Omental fat pad (tissue), 4 donors: ENCODE data around the gene NDUFS2. TPM values are rescaled to one million over a fixed set of nuclear protein-coding genes. Genes with fewer than 3 reads are reported as not detected.

Experiments used
- ATAC-seq: fragments of 150-250 bp; one replicate; pipeline ENCODE4 v1.9.1; 2016; ENCODE audit warnings: mild to moderate bottlenecking, moderate library complexity; ENCODE audit not compliant: low FRiP score
- DNase-seq: peaks from one replicate; pipeline ENCODE4 v3.0.0-alpha.2; 2019; ENCODE audit warnings: low spot score
- CTCF ChIP-seq, 3 donors: fragments of 450-650 bp; IDR thresholded peaks; one replicate each; pipeline ENCODE4 v1.5.1; 2016 to 2017; ENCODE audit warnings: antibody characterized with exemption in 3 of 3, mild to moderate bottlenecking in 3 of 3, moderate library complexity in 2 of 3
- total RNA-seq, 4 donors: library from RNA; depleted of rRNA; stranded (reverse); fragments of >200 nt; gene quantifications; one replicate each; pipeline ENCODE4 v1.1.0, GENCODE V29; 2016

NDUFS2 gene
- total RNA-seq, 4 donors from 2014 or later = 89.4 to 136 (median 122) TPM

- no peak for TF ChIP-seq CTCF (IDR thresholded peaks at IDR 0.05)
- ATAC-seq = no peak
- DNase-seq = no peak
Observed at GRCh38 chr1:161214369-161214768, 12.2 kb downstream of the NDUFS2 start.

- no peak for DNase-seq
- TF ChIP-seq CTCF (IDR thresholded peaks at IDR 0.05) = no peak
- peak; percentile 11 for ATAC-seq
Observed at GRCh38 chr1:161215076-161215475, 12.9 kb downstream of the NDUFS2 start, which contains the start of gene FCER1G. FCER1G (plus strand) TSS chr1:161215295; CDS start chr1:161215322, 27 bp downstream.

GRCh38 chr1:161216945-161217712 is 15.0 kb downstream of the NDUFS2 start:
- TF ChIP-seq CTCF (IDR thresholded peaks at IDR 0.05) = no peak
- peak; percentile 72 for ATAC-seq
- DNase-seq = no peak

- no peak for ATAC-seq
- no peak for DNase-seq
- TF ChIP-seq CTCF (IDR thresholded peaks at IDR 0.05) = no peak
Observed at GRCh38 chr1:161217831-161218230, 15.7 kb downstream of the NDUFS2 start.

GRCh38 chr1:161218301-161219077 is 16.3 kb downstream of the NDUFS2 start:
- ATAC-seq = no peak
- no peak for TF ChIP-seq CTCF (IDR thresholded peaks at IDR 0.05)
- no peak for DNase-seq

- DNase-seq = no peak
- ATAC-seq = no peak
- no peak for TF ChIP-seq CTCF (IDR thresholded peaks at IDR 0.05)
Observed at GRCh38 chr1:161219078-161219892, 17.1 kb downstream of the NDUFS2 start.
